NB4 (cell line): ENCODE results near the gene CCDC40.

Experiments used
- MYC ChIP-seq: IDR thresholded peaks from 2 replicates; pipeline ENCODE4 v1.6.1; 2011; ENCODE audit warnings: low read depth, low read length
- POLR2A ChIP-seq: IDR thresholded peaks from 2 replicates; pipeline ENCODE4 v1.6.1; 2011; ENCODE audit warnings: mild to moderate bottlenecking; ENCODE audit not compliant: insufficient read length; ENCODE audit errors: extremely low read depth
- TF ChIP-seq, protein P1 (sequence below): IDR thresholded peaks from one replicate; pipeline ENCODE4 v1.5.1; 2012; ENCODE audit warnings: low read depth, low read length
- TF ChIP-seq, protein P2 (sequence below): IDR thresholded peaks from 2 replicates; pipeline ENCODE4 v1.6.1; 2011; ENCODE audit warnings: low read depth, low read length

DNA sequence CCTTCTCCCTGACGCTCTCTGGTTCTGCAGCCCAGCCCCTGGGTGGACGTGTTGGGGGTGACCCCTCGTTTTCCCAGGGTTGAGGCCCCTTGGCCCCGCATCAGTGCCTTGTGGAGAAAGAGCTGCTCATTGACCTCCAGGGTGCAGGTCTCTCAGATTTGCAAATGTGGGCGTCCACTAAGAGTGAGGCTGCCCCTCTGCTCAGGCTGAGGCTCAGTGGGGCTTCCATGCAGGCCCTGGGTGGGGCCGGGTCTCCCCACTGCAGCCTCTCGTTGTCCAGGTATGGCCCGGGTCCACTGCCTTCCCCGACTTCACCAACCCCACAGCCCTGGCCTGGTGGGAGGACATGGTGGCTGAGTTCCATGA lies 74.0 kb downstream of the CCDC40 start:
- TF ChIP-seq, protein P1, sequence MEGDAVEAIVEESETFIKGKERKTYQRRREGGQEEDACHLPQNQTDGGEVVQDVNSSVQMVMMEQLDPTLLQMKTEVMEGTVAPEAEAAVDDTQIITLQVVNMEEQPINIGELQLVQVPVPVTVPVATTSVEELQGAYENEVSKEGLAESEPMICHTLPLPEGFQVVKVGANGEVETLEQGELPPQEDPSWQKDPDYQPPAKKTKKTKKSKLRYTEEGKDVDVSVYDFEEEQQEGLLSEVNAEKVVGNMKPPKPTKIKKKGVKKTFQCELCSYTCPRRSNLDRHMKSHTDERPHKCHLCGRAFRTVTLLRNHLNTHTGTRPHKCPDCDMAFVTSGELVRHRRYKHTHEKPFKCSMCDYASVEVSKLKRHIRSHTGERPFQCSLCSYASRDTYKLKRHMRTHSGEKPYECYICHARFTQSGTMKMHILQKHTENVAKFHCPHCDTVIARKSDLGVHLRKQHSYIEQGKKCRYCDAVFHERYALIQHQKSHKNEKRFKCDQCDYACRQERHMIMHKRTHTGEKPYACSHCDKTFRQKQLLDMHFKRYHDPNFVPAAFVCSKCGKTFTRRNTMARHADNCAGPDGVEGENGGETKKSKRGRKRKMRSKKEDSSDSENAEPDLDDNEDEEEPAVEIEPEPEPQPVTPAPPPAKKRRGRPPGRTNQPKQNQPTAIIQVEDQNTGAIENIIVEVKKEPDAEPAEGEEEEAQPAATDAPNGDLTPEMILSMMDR = no peak
- TF ChIP-seq, protein P2, sequence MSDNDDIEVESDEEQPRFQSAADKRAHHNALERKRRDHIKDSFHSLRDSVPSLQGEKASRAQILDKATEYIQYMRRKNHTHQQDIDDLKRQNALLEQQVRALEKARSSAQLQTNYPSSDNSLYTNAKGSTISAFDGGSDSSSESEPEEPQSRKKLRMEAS = no peak
- TF ChIP-seq POLR2A (no peak), MYC (no peak)
